Occipital lobe (tissue), 2 donors: ENCODE measurements around the gene LRATD1. TPM values are rescaled to one million over a fixed set of nuclear protein-coding genes. Genes with fewer than 3 reads are reported as not detected.
A peak's percentile ranks its signal among the peaks of the same experiment; 100 is the strongest.
"Not testable (repeated sequence)": the region's sequence is repeated elsewhere in the genome, so short reads cannot be mapped to it uniquely, and the experiment has no call there.

Experiments used
- DNase-seq: peaks from one replicate; lab custom pipeline; 2025; lab: John Stamatoyannopoulos, UW
- total RNA-seq: library from RNA; depleted of rRNA; stranded (reverse); fragments of >200 nt; gene quantifications from one replicate; pipeline ENCODE4 v1.2.3, GENCODE V29; 2014

The LRATD1 gene
- total RNA-seq: 35.7 TPM

DNA sequence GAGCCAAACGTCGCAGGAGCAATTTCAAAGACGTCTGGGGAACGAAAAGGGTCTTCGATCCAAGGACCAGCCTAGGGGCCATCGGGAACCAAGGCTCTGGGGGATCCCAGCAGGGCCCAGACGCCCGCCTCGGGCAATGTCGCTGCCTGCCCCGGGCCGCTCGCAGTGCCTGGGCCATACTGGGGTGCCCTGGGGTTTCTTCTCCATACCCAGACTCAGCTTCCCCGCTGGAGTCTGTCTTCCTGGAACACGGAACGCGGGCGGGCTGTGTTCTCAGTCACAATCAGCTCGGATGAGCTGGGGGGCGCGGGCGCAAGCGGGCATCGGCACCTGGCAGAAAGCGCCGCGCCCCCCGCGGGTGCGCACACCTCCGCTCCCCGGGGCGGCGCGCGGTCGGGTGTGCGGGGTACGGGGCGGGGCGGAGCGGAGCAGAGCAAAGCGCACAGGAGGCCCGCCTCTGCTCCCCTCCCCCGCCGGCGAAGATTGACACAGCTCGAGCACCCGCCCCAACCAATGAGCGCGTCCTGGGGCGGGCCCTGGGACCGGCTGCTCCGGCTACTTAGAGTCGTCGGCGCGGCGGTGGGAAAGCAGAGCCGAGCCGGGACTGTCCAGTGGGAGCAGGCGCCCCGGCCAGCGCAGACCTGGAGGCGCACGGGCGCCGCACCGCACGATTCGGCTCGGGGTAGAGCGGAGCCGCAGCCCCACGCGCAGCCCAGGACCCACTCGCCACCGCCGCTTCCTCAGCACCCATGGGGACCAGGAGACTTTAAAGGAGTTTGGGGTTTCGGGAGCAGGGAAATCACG, at the start of gene LRATD1:
TSS of gene LRATD1 (plus strand) at position 585 of the 804 bp plus-strand sequence. CDS start 1,263 bp downstream, outside the sequence.
- DNase-seq: peak; percentile 86

GRCh38 chr2:14583059-14583458, 49.5 kb upstream of the LRATD1 start:
- no peak for DNase-seq

- DNase-seq: no peak
These were observed 48.7 kb upstream of the LRATD1 start for GRCh38 chr2:14583802-14584201.

DNA sequence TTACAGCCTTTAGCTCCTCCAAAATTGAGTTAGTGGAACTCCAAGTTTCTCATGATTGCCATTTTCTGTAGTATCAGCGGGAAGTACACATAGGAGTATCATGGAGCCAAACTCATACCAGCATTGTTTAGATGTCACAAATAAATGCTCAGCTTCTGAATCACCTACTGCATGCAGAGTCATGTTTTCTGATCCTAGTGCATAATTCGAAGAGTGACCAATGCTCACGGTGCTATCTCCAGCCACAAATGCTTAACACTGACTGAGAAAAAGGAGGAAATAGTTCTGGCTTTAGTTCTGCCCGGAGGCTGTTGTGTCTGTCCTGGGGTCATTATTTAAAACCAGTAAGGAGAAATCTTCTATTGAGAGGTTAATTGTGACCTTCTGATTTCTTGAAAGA, 45.4 kb upstream of the LRATD1 start:
- DNase-seq: no peak

GRCh38 chr2:14601156-14601770, 31.3 kb upstream of the LRATD1 start:
- no peak for DNase-seq

GRCh38 chr2:14602309-14602708, 30.2 kb upstream of the LRATD1 start:
- no peak for DNase-seq

GRCh38 chr2:14603676-14604075, 28.8 kb upstream of the LRATD1 start:
- no peak for DNase-seq

- no peak for DNase-seq
These were observed 24.3 kb upstream of the LRATD1 start for GRCh38 chr2:14608245-14608644.

DNA sequence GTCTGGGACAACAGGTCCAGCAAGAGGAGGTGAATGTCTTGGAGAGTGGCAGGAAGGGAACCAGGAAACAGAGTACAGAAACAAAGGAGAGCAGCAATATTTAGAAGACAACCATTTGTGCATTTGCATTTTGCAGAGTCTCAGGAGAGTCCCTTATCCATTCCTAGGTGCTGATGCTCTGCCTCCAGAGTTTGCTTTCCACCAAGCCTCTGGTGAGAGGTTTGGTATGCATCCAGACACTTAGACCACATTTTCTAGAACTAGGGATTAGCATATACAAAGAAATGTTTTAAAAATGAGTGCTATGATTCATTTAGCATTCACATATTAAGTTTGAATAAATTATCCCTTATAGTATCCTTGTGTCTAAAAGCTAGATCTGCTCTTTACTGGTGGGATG, 18.5 kb upstream of the LRATD1 start:
- no peak for DNase-seq

- no peak for DNase-seq
These were observed 17.4 kb upstream of the LRATD1 start for GRCh38 chr2:14615121-14615520.

- no peak for DNase-seq
These were observed 16.8 kb upstream of the LRATD1 start for GRCh38 chr2:14615760-14616159.

DNA sequence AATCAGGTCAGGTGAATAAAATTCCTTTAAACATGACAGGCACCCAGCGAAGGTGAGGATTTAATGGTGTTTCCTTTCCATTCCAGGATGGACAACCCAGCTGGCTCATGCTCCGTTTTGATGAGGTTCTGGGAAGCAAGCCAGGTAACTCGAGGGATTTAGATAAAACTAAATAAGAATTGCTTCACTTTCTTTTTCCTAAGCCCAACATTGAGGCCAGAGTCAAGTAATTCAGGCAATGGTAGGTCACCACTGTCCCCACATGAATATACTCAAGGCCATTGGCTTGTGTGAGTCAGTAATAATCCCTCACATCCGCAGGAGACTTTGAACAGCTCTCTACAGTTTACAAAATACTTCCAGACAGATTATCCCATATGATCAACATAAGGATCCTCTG, 16.2 kb upstream of the LRATD1 start:
- DNase-seq: no peak

GRCh38 chr2:14616950-14617349, 15.6 kb upstream of the LRATD1 start:
- no peak for DNase-seq

DNA sequence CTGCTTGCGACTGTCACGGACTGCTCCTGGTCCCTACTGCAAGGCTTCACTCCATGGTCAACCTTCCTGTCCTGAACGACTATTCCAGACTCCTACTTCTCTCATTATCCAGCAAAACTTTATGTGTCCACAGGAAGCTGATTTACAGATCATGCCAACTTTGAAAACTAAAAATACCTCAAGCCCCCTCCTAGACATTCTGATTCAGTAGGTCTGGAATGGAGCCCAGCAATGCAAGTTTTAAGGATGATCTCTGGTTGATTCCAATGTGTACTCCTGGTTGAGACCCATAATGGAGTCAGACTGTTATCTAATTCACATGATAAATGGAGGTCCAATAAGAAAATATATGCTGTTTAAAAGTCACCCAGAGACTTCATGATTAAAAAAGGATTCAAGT, 13.1 kb upstream of the LRATD1 start:
- no peak for DNase-seq

DNA sequence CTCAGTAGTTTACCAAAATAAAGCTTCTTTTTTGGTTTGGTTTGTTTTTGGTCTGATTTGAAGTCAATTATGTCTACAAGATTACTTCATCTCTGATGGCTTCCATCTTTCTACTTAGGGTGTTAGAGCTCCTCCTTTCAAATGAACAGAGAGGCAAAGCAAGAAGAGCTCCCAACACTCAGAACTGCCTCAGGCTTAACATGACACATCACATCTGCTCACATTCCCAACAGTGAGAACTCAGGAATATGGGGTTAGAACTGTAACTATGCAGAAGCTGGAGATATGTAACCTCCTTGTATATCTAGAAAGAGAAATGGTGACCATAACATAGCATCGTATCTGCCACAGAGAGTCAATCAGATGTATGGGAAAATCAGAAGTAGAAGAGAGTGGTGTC, 11.4 kb upstream of the LRATD1 start:
- DNase-seq: no peak

- no peak for DNase-seq
These were observed 10.5 kb upstream of the LRATD1 start for GRCh38 chr2:14621906-14622549.

- DNase-seq: not testable (repeated sequence)
These were observed 10.0 kb upstream of the LRATD1 start for GRCh38 chr2:14622550-14622939.

- DNase-seq: no peak
These were observed 9.3 kb upstream of the LRATD1 start for GRCh38 chr2:14623237-14623636.

- DNase-seq: no peak
These were observed 5.6 kb upstream of the LRATD1 start for GRCh38 chr2:14626873-14627272.

DNA sequence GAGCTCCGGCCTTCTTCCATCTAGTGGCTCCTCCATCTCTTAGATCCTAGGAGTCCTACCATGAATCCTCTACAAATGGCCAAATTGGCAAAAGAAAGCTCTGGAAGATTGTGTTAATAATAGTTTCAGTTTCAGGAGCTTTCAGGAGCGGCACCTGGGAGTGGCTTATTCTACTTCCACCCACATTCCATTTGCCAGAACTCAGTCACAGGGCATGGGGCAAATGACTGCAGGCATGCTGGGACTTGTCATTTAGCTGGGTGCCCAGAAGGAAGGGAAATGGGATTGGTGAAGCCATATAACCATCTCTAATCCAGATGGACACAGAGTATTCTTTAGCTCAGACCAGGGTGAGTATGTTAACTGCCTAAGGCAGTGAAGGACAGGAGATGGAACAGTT, 3.6 kb upstream of the LRATD1 start:
- DNase-seq: no peak

DNA sequence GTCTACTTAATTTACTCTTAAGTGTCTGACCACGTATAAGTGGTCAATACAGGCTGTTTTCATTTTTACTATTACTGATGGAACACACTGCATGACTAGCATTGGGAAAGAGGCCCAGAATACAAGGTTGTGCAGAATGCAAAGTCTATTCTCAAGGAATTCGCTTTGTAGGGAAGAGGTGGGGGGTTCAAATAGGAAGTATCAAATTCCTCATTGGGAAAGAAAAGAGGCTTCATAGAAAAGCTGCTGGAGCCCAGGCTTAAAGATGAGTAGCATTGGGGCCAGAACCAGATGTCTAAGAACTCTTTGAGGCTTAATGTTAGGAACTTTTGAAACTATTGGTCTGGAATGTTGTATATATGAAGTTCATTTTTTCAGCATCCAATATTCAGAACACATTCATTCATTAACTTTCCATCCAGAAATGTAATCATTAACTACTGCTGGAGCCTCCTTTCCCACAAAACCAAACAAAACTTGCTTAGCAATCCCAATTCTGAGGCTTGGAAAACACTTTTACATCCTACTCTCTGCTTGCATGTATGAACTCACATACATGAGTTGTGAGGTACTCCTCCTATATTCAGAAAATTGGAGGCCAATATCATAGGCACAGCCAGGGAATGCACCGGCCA, 994 bp upstream of the LRATD1 start:
- DNase-seq: no peak

GRCh38 chr2:14633061-14633460, 544 bp downstream of the LRATD1 start:
- no peak for DNase-seq
